ENCODE measurements around the gene CHPF. TPM values are rescaled to one million over a fixed set of nuclear protein-coding genes. Genes with fewer than 3 reads are reported as not detected.
A peak's percentile ranks its signal among the peaks of the same experiment; 100 is the strongest.

CHPF gene
- total RNA-seq, 1 donor from 2014 or later = 151 TPM

GRCh38 chr2:219540784-219541504 is 2.7 kb downstream of the CHPF start:
- FAIRE-seq (no peak), DNase-seq (ENCODE audit: low read depth) (no peak)
- Histone ChIP-seq H3K27me3 (ENCODE audit: insufficient read depth, low read length) (no peaks in the 10 kb centered on the region), H2AFZ (ENCODE audit: low read depth, low read length) (no peak overlapping the region), H3K36me3 (ENCODE audit: insufficient read depth, low read length) (peaks cover 13% of the 10 kb centered on the region), H3K4me3 (ENCODE audit: insufficient read depth, low read depth, low read length) (no peak overlapping the region), H3K9ac (ENCODE audit: low read length) (no peak overlapping the region), H4K20me1 (ENCODE audit: insufficient read depth, low read length) (peaks cover 56% of the 10 kb centered on the region), H3K79me2 (ENCODE audit: insufficient read depth, low read length) (peaks cover 35% of the 10 kb centered on the region), H3K4me2 (ENCODE audit: low read length) (peak overlapping the region; percentile 96), H3K4me1 (ENCODE audit: insufficient read depth, low read length) (peaks cover 33% of the 10 kb centered on the region), H3K27ac (ENCODE audit: low read depth, low read length) (no peak overlapping the region), H3K9me3 (ENCODE audit: insufficient read depth, low read depth, low read length) (no peaks in the 10 kb centered on the region)
- H3K4me1 Mint-ChIP-seq (ENCODE audit: low read depth, unreplicated experiment) = peaks cover 12% of the 10 kb centered on the region
- H3K36me3 Mint-ChIP-seq (ENCODE audit: low read depth, unreplicated experiment) = peaks cover 10% of the 10 kb centered on the region
- TF ChIP-seq EZH2 (IDR thresholded peaks at IDR 0.05; ENCODE audit: insufficient read depth, low read length) = no peak
- TF ChIP-seq CTCF (IDR thresholded peaks at IDR 0.05; ENCODE audit: insufficient read depth, low read depth, low read length) = no peak
- peaks cover 9% of the 10 kb centered on the region for H3K27me3 Mint-ChIP-seq (ENCODE audit: low read depth, unreplicated experiment)
- peak overlapping the region; percentile 74 for H3K4me3 Mint-ChIP-seq (ENCODE audit: unreplicated experiment)
- H3K9me3 Mint-ChIP-seq (ENCODE audit: unreplicated experiment) = no peaks in the 10 kb centered on the region
- H3K27ac Mint-ChIP-seq (ENCODE audit: unreplicated experiment) = peak overlapping the region; percentile 86

- Histone ChIP-seq H2AFZ (ENCODE audit: low read depth, low read length) (no peak overlapping the region), H3K27me3 (ENCODE audit: insufficient read depth, low read length) (no peaks in the 10 kb centered on the region), H3K4me3 (ENCODE audit: insufficient read depth, low read depth, low read length) (no peak overlapping the region), H3K27ac (ENCODE audit: low read depth, low read length) (no peak overlapping the region), H3K9me3 (ENCODE audit: insufficient read depth, low read depth, low read length) (no peaks in the 10 kb centered on the region), H3K79me2 (ENCODE audit: insufficient read depth, low read length) (peaks cover 35% of the 10 kb centered on the region), H4K20me1 (ENCODE audit: insufficient read depth, low read length) (peaks cover 56% of the 10 kb centered on the region), H3K9ac (ENCODE audit: low read length) (no peak overlapping the region), H3K4me2 (ENCODE audit: low read length) (no peak overlapping the region), H3K4me1 (ENCODE audit: insufficient read depth, low read length) (peaks cover 36% of the 10 kb centered on the region), H3K36me3 (ENCODE audit: insufficient read depth, low read length) (peaks cover 13% of the 10 kb centered on the region)
- Mint-ChIP-seq H3K4me1 (ENCODE audit: low read depth, unreplicated experiment) (peaks cover 12% of the 10 kb centered on the region), H3K9me3 (ENCODE audit: unreplicated experiment) (no peaks in the 10 kb centered on the region), H3K27me3 (ENCODE audit: low read depth, unreplicated experiment) (peaks cover 6% of the 10 kb centered on the region), H3K27ac (ENCODE audit: unreplicated experiment) (no peak overlapping the region), H3K4me3 (ENCODE audit: unreplicated experiment) (no peak overlapping the region), H3K36me3 (ENCODE audit: low read depth, unreplicated experiment) (peaks cover 8% of the 10 kb centered on the region)
- FAIRE-seq (no peak), DNase-seq (ENCODE audit: low read depth) (no peak)
- no peak for TF ChIP-seq EZH2 (IDR thresholded peaks at IDR 0.05; ENCODE audit: insufficient read depth, low read length)
- TF ChIP-seq CTCF (IDR thresholded peaks at IDR 0.05; ENCODE audit: insufficient read depth, low read depth, low read length) = no peak
These were observed 3.5 kb downstream of the CHPF start for GRCh38 chr2:219539926-219540678.

Data from astrocyte (in vitro differentiated cells and primary cell).